SK-N-SH treated with all-trans-retinoic acid at 6 μM for 48 hours (cell line): ENCODE results near the gene RMND5A.

ENCODE experiments used
- ATAC-seq: fragments of 200-7000 bp; cut with Tn5 transposase; 3 replicates; pipeline ENCODE4 v1.9.1; 2020; ENCODE audit warnings: mild to moderate bottlenecking, moderate library complexity
- ARNTL ChIP-seq: fragments of 450-650 bp; formaldehyde crosslinking; IDR thresholded peaks from 2 replicates; pipeline ENCODE4 v1.5.0; 2020; ENCODE audit warnings: low read depth, mild to moderate bottlenecking, moderate library complexity, borderline replicate concordance
- BACH2 ChIP-seq: fragments of 250-450 bp; sonication (Bioruptor Pico); IDR thresholded peaks from 2 replicates; pipeline ENCODE4 v1.9.0; 2021; ENCODE audit warnings: mild to moderate bottlenecking, borderline replicate concordance
- ESRRG ChIP-seq: fragments of 250-450 bp; sonication (Bioruptor Pico); IDR thresholded peaks from 2 replicates; pipeline ENCODE4 v1.6.1; 2021; ENCODE audit warnings: mild to moderate bottlenecking
- GLIS3 ChIP-seq: fragments of 250-450 bp; sonication (Bioruptor Pico); IDR thresholded peaks from 2 replicates; pipeline ENCODE4 v1.5.0; 2020; ENCODE audit warnings: mild to moderate bottlenecking, moderate library complexity
- ISL1 ChIP-seq: fragments of 250-450 bp; sonication (Bioruptor Pico); IDR thresholded peaks from 2 replicates; pipeline ENCODE4 v2.1.2; 2022; ENCODE audit warnings: mild to moderate bottlenecking, moderate library complexity
- OSR1 ChIP-seq: fragments of 250-450 bp; sonication (Bioruptor Pico); IDR thresholded peaks from 2 replicates; pipeline ENCODE4 v1.8.0; 2022; ENCODE audit warnings: moderate library complexity, mild to moderate bottlenecking, inconsistent platforms
- PPARA ChIP-seq: fragments of 250-450 bp; sonication (Bioruptor Pico); IDR thresholded peaks from 2 replicates; pipeline ENCODE4 v1.5.0; 2020; ENCODE audit warnings: mild to moderate bottlenecking, borderline replicate concordance
- RARB ChIP-seq: fragments of 250-450 bp; sonication (Bioruptor Pico); IDR thresholded peaks from 2 replicates; pipeline ENCODE4 v1.8.0; 2021; ENCODE audit warnings: mild to moderate bottlenecking, moderate library complexity
- SNAI2 ChIP-seq: fragments of 250-450 bp; sonication (Bioruptor Pico); IDR thresholded peaks from 2 replicates; pipeline ENCODE4 v1.5.0; 2020; ENCODE audit warnings: mild to moderate bottlenecking, moderate library complexity
- TCF4 ChIP-seq: fragments of 250-450 bp; sonication (Bioruptor Pico); IDR thresholded peaks from 2 replicates; pipeline ENCODE4 v1.8.0; 2021; ENCODE audit warnings: mild to moderate bottlenecking, moderate library complexity, borderline replicate concordance
- TOX ChIP-seq: fragments of 250-450 bp; sonication (Bioruptor Pico); IDR thresholded peaks from 2 replicates; pipeline ENCODE4 v1.8.0; 2021; ENCODE audit warnings: mild to moderate bottlenecking, moderate library complexity, borderline replicate concordance
- ZC3H10 ChIP-seq: fragments of 250-450 bp; sonication (Bioruptor Pico); IDR thresholded peaks from 2 replicates; pipeline ENCODE4 v1.5.1; 2021; ENCODE audit warnings: mild to moderate bottlenecking, moderate library complexity
- ZFP3 ChIP-seq: fragments of 250-450 bp; sonication (Bioruptor Pico); IDR thresholded peaks from 2 replicates; pipeline ENCODE4 v1.5.0; 2020; ENCODE audit warnings: mild to moderate bottlenecking, moderate library complexity
- ZFP30 ChIP-seq: fragments of 450-650 bp; formaldehyde crosslinking; IDR thresholded peaks from 2 replicates; pipeline ENCODE4 v1.5.0; 2022; ENCODE audit warnings: mild to moderate bottlenecking, moderate library complexity
- ZNF565 ChIP-seq: fragments of 450-650 bp; formaldehyde crosslinking; conservative IDR thresholded peaks from 2 replicates; pipeline ENCODE4 v1.5.0; 2020; ENCODE audit warnings: low read depth, mild to moderate bottlenecking, moderate library complexity
- ZNF70 ChIP-seq: fragments of 450-650 bp; formaldehyde crosslinking; IDR thresholded peaks from 2 replicates; pipeline ENCODE4 v1.5.0; 2020; ENCODE audit warnings: mild to moderate bottlenecking, moderate library complexity
- TF ChIP-seq, protein P1 (sequence below): fragments of 250-450 bp; sonication (Bioruptor Pico); IDR thresholded peaks from 2 replicates; pipeline ENCODE4 v1.5.1; 2020; ENCODE audit warnings: low read depth, mild to moderate bottlenecking, moderate library complexity
- TF ChIP-seq, protein P2 (sequence below): fragments of 250-450 bp; sonication (Bioruptor Pico); IDR thresholded peaks from 2 replicates; pipeline ENCODE4 v1.8.0; 2020; ENCODE audit warnings: mild to moderate bottlenecking, moderate library complexity, borderline replicate concordance
- TF ChIP-seq, protein P3 (sequence below): fragments of 250-450 bp; sonication (Bioruptor Pico); IDR thresholded peaks from 2 replicates; pipeline ENCODE4 v1.8.0; 2021; ENCODE audit warnings: low read depth, mild to moderate bottlenecking, moderate library complexity, borderline replicate concordance
- TF ChIP-seq, protein P4 (sequence below): fragments of 250-450 bp; sonication (Bioruptor Pico); IDR thresholded peaks from 2 replicates; pipeline ENCODE4 v1.5.0; 2020; ENCODE audit warnings: mild to moderate bottlenecking, moderate library complexity

RMND5A gene

DNA sequence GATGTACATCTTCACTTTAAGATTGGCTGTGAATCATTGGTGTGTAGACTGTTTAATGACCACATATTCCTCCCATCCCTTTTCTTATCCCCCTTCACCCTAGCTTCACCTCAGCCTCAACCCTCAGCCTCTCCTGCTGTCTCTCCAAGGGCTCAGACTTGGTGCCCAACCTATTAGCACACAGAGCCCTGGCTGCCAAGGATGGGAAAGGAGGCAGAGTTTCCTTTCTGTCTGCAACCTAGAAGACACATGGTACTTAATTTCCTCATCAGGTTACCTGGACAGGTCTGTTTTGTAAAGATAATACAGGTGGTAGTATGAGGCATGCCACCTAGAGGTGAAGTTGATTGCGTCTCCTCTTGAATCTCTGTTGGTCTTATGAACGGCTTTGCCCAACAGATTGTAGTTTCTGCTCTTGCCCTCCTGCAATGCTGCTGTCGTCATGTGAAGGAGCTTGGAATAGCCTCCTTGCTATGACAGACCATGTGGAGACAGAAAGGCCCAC is 44.5 kb upstream of the RMND5A start:
- TF ChIP-seq ISL1 (CRISPR knock-in tag) (no peak), ZFP3 (CRISPR knock-in tag) (no peak), BACH2 (CRISPR knock-in tag) (no peak), ZFP30 (no peak), ARNTL (CRISPR knock-in tag) (no peak), PPARA (CRISPR knock-in tag) (no peak), ZNF565 (CRISPR knock-in tag) (no peak), TOX (CRISPR knock-in tag) (no peak), ESRRG (no peak)
- TF ChIP-seq, protein P1, sequence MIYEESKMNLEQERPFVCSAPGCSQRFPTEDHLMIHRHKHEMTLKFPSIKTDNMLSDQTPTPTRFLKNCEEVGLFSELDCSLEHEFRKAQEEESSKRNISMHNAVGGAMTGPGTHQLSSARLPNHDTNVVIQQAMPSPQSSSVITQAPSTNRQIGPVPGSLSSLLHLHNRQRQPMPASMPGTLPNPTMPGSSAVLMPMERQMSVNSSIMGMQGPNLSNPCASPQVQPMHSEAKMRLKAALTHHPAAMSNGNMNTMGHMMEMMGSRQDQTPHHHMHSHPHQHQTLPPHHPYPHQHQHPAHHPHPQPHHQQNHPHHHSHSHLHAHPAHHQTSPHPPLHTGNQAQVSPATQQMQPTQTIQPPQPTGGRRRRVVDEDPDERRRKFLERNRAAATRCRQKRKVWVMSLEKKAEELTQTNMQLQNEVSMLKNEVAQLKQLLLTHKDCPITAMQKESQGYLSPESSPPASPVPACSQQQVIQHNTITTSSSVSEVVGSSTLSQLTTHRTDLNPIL (CRISPR knock-in tag): no peak
- TF ChIP-seq, protein P2, sequence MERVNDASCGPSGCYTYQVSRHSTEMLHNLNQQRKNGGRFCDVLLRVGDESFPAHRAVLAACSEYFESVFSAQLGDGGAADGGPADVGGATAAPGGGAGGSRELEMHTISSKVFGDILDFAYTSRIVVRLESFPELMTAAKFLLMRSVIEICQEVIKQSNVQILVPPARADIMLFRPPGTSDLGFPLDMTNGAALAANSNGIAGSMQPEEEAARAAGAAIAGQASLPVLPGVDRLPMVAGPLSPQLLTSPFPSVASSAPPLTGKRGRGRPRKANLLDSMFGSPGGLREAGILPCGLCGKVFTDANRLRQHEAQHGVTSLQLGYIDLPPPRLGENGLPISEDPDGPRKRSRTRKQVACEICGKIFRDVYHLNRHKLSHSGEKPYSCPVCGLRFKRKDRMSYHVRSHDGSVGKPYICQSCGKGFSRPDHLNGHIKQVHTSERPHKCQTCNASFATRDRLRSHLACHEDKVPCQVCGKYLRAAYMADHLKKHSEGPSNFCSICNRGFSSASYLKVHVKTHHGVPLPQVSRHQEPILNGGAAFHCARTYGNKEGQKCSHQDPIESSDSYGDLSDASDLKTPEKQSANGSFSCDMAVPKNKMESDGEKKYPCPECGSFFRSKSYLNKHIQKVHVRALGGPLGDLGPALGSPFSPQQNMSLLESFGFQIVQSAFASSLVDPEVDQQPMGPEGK (CRISPR knock-in tag): no peak
- no peak for ATAC-seq

DNA sequence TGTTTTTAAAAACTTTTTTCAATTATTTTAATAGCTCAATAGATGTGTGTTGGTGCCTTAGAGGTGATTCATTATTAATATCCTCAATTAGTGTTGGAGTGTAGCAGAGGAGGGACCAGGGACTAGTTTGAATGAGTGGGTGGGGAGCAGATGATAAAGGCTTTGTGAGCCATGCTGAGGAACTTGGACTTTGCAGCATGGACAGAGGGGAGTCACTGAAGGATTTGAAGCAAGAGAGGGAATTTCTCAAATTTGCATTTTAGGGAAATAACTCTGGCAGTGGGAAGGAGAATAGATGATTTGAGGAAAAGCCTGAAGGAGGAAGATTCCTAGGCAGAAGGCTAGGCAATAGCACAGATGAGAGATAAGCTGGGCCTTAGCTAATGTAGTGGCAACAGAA is 42.3 kb upstream of the RMND5A start:
- ATAC-seq: no peak
- no peak for TF ChIP-seq ZNF70 (CRISPR knock-in tag)
- TF ChIP-seq SNAI2 (CRISPR knock-in tag): no peak

DNA sequence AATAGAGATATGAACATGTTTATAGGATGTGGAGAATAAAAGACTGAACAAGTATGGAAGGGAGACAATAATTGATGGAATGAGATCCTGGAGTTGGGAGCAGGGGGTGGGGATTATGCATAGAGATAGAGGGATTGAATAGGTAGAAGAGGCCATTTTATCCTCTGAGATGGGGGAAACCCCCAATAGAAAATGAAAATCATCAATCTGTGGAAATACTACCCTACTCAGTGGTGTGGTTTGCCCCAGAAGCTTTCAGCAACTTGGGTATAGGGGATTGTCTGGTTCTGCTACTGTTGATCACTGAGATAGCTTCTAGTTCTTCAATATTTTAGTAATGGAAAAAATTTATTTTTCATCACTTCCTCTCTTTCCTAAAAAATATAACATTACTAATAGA is 41.1 kb upstream of the RMND5A start:
- no peak for ATAC-seq
- TF ChIP-seq TCF4: no peak
- TF ChIP-seq, protein P1 (CRISPR knock-in tag): no peak
- TF ChIP-seq ESRRG: no peak
- TF ChIP-seq PPARA (CRISPR knock-in tag): no peak
- TF ChIP-seq RARB (CRISPR knock-in tag): no peak
- TF ChIP-seq TOX (CRISPR knock-in tag): no peak
- TF ChIP-seq SNAI2 (CRISPR knock-in tag): no peak
- TF ChIP-seq, protein P3, sequence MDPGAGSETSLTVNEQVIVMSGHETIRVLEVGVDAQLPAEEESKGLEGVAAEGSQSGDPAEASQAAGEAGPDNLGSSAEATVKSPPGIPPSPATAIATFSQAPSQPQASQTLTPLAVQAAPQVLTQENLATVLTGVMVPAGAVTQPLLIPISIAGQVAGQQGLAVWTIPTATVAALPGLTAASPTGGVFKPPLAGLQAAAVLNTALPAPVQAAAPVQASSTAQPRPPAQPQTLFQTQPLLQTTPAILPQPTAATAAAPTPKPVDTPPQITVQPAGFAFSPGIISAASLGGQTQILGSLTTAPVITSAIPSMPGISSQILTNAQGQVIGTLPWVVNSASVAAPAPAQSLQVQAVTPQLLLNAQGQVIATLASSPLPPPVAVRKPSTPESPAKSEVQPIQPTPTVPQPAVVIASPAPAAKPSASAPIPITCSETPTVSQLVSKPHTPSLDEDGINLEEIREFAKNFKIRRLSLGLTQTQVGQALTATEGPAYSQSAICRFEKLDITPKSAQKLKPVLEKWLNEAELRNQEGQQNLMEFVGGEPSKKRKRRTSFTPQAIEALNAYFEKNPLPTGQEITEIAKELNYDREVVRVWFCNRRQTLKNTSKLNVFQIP (CRISPR knock-in tag): no peak
- TF ChIP-seq GLIS3: no peak
- TF ChIP-seq ZNF565 (CRISPR knock-in tag): no peak
- no peak for TF ChIP-seq ZFP3 (CRISPR knock-in tag)
- no peak for TF ChIP-seq OSR1 (CRISPR knock-in tag)
- no peak for TF ChIP-seq ZC3H10 (CRISPR knock-in tag)
- TF ChIP-seq, protein P4, sequence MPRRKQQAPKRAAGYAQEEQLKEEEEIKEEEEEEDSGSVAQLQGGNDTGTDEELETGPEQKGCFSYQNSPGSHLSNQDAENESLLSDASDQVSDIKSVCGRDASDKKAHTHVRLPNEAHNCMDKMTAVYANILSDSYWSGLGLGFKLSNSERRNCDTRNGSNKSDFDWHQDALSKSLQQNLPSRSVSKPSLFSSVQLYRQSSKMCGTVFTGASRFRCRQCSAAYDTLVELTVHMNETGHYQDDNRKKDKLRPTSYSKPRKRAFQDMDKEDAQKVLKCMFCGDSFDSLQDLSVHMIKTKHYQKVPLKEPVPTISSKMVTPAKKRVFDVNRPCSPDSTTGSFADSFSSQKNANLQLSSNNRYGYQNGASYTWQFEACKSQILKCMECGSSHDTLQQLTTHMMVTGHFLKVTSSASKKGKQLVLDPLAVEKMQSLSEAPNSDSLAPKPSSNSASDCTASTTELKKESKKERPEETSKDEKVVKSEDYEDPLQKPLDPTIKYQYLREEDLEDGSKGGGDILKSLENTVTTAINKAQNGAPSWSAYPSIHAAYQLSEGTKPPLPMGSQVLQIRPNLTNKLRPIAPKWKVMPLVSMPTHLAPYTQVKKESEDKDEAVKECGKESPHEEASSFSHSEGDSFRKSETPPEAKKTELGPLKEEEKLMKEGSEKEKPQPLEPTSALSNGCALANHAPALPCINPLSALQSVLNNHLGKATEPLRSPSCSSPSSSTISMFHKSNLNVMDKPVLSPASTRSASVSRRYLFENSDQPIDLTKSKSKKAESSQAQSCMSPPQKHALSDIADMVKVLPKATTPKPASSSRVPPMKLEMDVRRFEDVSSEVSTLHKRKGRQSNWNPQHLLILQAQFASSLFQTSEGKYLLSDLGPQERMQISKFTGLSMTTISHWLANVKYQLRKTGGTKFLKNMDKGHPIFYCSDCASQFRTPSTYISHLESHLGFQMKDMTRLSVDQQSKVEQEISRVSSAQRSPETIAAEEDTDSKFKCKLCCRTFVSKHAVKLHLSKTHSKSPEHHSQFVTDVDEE (CRISPR knock-in tag): no peak
- TF ChIP-seq ZNF70 (CRISPR knock-in tag): no peak
- no peak for TF ChIP-seq BACH2 (CRISPR knock-in tag)
- TF ChIP-seq ISL1 (CRISPR knock-in tag): no peak
